ENCODE measurements around the gene UTS2R. TPM values are rescaled to one million over a fixed set of nuclear protein-coding genes. Genes with fewer than 3 reads are reported as not detected.

UTS2R gene
- total RNA-seq, 2 donors from 2014 or later = not detected

DNA sequence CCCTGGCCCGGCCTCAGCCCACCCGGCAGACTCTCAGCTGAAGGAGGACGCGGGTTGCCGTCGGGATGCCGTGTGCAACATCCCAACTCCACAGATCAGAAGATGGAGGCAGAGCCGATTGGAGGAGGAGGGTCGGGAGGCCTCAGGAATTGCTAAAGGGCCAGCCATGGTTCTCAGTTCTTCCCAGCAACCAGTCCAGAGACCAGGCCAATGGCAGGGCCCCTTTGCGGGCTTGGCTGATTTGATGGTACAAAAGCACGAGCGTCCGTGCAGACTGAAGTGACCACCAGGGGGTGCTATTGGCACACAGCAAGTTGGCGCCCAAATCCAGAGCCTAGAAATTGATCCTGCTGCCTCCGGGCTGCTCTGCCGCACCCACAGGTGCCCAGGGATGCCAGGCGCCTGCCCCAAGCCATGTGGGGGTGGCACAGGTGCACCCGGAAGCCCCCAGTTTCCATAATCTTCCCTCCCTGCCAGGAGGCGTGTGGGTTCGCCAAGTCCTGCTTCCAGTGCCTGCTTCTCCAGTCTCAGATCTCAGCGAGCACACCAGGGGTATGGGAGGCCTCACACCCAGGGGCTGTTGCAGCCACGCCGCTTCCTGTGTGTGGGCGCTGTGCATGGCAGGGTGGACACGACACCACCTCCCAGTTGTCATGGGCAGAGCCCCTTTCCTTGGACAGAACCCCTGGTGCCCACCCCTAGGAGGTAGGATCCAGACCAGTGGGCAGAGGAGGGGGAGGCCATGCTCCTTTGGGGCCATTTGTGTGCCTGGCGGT, 19.7 kb upstream of the UTS2R start:
- no peak overlapping the region for H3K4me3 ChIP-seq
- TF ChIP-seq POLR2AphosphoS5 (IDR thresholded peaks at IDR 0.05) (peak; percentile 68), POLR2A (IDR thresholded peaks at IDR 0.05) (no peak)
- TF ChIP-seq, protein P1, sequence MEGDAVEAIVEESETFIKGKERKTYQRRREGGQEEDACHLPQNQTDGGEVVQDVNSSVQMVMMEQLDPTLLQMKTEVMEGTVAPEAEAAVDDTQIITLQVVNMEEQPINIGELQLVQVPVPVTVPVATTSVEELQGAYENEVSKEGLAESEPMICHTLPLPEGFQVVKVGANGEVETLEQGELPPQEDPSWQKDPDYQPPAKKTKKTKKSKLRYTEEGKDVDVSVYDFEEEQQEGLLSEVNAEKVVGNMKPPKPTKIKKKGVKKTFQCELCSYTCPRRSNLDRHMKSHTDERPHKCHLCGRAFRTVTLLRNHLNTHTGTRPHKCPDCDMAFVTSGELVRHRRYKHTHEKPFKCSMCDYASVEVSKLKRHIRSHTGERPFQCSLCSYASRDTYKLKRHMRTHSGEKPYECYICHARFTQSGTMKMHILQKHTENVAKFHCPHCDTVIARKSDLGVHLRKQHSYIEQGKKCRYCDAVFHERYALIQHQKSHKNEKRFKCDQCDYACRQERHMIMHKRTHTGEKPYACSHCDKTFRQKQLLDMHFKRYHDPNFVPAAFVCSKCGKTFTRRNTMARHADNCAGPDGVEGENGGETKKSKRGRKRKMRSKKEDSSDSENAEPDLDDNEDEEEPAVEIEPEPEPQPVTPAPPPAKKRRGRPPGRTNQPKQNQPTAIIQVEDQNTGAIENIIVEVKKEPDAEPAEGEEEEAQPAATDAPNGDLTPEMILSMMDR (IDR thresholded peaks at IDR 0.05) = peak; percentile 94 to 100 (median 97)
- H3K27ac ChIP-seq = no peak overlapping the region
- no peaks in the 10 kb centered on the region for H3K9me3 ChIP-seq
- no peaks in the 10 kb centered on the region for H3K4me1 ChIP-seq (replicated peaks)
- H3K36me3 ChIP-seq = no peaks in the 10 kb centered on the region
- WGBS = 38% methylated on average over 26 of the region's 26 CpGs
- intact Hi-C loops (cut with DNase I) = loop anchor here (5.0 to 10.0 kb wide), 2 partner anchors 200 to 423 kb away; no protein-coding TSS in a partner anchor
- DNase-seq (ENCODE audit: low spot score) = peak; percentile 87
- H3K27me3 ChIP-seq (replicated peaks; ENCODE audit: insufficient read depth) = no peaks in the 10 kb centered on the region

DNA sequence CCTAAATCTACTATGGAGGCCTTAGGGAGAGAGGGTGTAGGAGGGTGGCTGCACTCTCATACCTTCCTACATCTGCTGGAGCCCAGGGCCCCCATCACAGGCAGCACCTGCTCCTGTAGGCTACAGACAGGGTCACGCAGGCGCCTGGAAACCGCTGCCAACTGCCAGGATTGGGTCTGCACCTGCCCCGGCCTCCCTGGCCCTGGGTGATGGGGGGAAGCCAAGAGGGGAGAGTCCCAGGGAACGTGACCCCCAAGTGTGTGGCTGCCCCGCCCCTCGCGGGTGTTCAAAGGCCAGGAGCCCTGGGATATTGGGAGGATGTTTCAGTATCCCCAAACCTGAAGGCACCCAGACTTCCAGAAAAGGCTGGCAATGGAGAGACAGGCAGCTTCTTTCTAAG, 18.1 kb upstream of the UTS2R start:
- no peak overlapping the region for H3K27ac ChIP-seq
- H3K36me3 ChIP-seq = no peaks in the 10 kb centered on the region
- WGBS = 88% methylated on average over 8 of the region's 8 CpGs
- no peak for TF ChIP-seq POLR2A (IDR thresholded peaks at IDR 0.05)
- TF ChIP-seq, protein P1 (IDR thresholded peaks at IDR 0.05) = no peak
- no peak for TF ChIP-seq POLR2AphosphoS5 (IDR thresholded peaks at IDR 0.05)
- intact Hi-C loops (cut with DNase I) = loop anchor here (1.0 to 10.0 kb wide), 3 partner anchors 61 to 421 kb away; no protein-coding TSS in a partner anchor
- H3K4me3 ChIP-seq = no peak overlapping the region
- DNase-seq (ENCODE audit: low spot score) = no peak
- H3K9me3 ChIP-seq = no peaks in the 10 kb centered on the region
- H3K27me3 ChIP-seq (replicated peaks; ENCODE audit: insufficient read depth) = no peaks in the 10 kb centered on the region
- no peaks in the 10 kb centered on the region for H3K4me1 ChIP-seq (replicated peaks)

DNA sequence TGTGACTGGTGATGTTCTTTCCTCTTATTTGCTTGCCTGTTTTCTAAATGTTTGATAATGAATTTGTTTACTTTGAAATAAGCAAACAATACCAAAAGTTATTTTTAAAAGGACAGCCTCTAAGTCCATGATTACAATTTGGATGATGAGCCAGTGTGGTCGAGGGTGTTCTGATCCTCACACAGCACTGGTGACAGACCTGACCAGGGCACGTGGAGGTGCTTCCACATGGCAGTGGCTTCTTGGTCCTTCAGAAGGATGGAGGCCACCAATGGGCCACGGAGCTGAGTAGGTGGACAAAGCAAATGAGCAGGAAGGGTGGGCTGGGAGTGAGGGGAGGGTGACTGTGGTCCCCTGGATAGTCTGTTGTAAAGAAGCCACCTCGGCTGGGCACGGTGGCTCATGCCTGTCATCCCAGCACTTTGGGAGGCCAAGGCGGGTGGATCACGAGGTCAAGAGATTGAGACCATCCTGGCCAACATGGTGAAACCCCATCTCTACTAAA, 16.7 kb upstream of the UTS2R start:
- Histone ChIP-seq H3K36me3 (no peaks in the 10 kb centered on the region), H3K4me3 (no peak overlapping the region), H3K27ac (no peak overlapping the region), H3K4me1 (replicated peaks) (no peaks in the 10 kb centered on the region), H3K27me3 (replicated peaks; ENCODE audit: insufficient read depth) (no peaks in the 10 kb centered on the region), H3K9me3 (no peaks in the 10 kb centered on the region)
- intact Hi-C loops (cut with DNase I) = loop anchor here (5.0 to 10.0 kb wide), 2 partner anchors 197 to 420 kb away; no protein-coding TSS in a partner anchor
- 90% methylated on average over 7 of the region's 7 CpGs for WGBS
- no peak for DNase-seq (ENCODE audit: low spot score)
- TF ChIP-seq POLR2A (IDR thresholded peaks at IDR 0.05) = no peak
- no peak for TF ChIP-seq POLR2AphosphoS5 (IDR thresholded peaks at IDR 0.05)
- TF ChIP-seq, protein P1 (IDR thresholded peaks at IDR 0.05) = no peak

DNA sequence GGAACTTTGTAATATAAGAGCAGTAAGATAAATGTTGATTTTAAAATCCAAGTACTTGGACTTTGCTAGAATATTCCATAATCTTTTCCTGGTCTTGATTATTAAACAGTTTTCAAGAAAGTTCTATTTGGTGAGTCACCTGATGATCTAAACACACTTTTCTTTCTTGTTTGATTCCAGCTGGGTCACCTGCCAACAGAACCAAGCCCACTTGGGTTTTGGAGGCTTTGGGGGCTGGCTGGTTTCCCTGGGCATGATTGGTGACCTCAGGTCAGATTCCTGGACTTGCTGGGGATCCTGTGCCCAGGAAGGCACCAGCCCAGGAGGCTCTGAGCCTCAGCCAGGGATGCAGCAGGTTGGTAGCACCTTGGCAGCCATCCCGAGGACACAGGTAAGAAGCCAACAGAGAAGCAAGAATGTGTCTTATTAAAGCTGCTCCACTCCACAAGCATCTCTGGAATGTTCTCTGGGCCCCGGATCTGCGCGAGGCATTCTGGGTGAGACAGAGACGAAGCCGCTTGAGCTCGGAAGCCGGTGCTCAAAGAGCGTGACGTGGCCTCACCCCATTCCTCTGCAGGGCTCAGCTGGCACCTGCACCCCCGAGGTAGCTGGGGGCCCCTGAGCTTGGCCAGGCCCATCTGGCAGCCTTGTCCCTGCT, 15.7 kb upstream of the UTS2R start:
- DNase-seq (ENCODE audit: low spot score) = peak; percentile 92
- H3K4me3 ChIP-seq = no peak overlapping the region
- WGBS = 42% methylated on average over 11 of the region's 11 CpGs
- H3K27ac ChIP-seq = peak overlapping the region; percentile 26 to 50
- no peaks in the 10 kb centered on the region for H3K27me3 ChIP-seq (replicated peaks; ENCODE audit: insufficient read depth)
- intact Hi-C loops (cut with DNase I) = loop anchor here (10.0 kb wide), 1 partner anchor 419 kb away; no protein-coding TSS in a partner anchor
- no peaks in the 10 kb centered on the region for H3K4me1 ChIP-seq (replicated peaks)
- TF ChIP-seq POLR2A (IDR thresholded peaks at IDR 0.05) (no peak), POLR2AphosphoS5 (IDR thresholded peaks at IDR 0.05) (peak; percentile 86)
- TF ChIP-seq, protein P1 (IDR thresholded peaks at IDR 0.05) = no peak
- no peaks in the 10 kb centered on the region for H3K36me3 ChIP-seq
- no peaks in the 10 kb centered on the region for H3K9me3 ChIP-seq
